ENCODE measurements around the gene TRIP6. TPM values are rescaled to one million over a fixed set of nuclear protein-coding genes. Genes with fewer than 3 reads are reported as not detected.

The TRIP6 gene
- total RNA-seq, 4 donors from 2014 or later = 24.9 to 53.5 (median 43.1) TPM

DNA sequence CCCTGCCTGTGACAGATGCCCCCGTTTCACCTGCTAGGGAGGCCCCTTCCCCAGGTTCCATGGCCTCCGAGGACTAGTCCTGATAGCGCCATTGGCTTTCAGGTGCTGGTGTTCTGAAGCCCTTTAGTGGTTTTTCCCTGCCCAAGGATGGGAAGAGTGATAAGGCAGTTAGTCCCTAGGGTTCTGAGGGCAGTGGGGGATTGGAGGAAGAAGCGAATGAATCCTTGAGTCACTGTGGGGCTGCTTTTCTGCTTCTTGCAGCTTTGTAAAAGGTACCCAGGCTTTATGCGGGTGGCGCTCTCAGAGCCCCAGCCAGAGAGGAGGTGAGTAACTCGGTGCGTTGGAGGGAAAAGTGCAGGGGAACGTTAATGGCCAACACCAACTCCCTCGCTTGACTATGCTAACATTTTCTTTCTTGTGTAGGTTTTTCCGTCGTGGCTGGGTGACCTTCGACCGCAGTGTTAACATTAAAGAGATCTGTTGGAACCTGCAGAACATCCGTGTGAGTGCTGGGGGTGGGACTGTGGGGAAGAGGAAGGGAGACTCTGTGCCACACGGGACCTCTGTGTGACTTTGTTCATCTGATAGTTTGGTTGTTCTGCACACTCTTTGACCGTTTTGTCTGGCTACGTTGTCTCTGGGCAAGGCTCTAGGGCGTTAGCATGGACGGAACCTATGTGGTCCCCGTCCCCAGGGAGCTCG lies 18.4 kb downstream of the TRIP6 start:
- TF ChIP-seq, protein P1, sequence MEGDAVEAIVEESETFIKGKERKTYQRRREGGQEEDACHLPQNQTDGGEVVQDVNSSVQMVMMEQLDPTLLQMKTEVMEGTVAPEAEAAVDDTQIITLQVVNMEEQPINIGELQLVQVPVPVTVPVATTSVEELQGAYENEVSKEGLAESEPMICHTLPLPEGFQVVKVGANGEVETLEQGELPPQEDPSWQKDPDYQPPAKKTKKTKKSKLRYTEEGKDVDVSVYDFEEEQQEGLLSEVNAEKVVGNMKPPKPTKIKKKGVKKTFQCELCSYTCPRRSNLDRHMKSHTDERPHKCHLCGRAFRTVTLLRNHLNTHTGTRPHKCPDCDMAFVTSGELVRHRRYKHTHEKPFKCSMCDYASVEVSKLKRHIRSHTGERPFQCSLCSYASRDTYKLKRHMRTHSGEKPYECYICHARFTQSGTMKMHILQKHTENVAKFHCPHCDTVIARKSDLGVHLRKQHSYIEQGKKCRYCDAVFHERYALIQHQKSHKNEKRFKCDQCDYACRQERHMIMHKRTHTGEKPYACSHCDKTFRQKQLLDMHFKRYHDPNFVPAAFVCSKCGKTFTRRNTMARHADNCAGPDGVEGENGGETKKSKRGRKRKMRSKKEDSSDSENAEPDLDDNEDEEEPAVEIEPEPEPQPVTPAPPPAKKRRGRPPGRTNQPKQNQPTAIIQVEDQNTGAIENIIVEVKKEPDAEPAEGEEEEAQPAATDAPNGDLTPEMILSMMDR (IDR thresholded peaks at IDR 0.05; ENCODE audit: low read depth) = no peak

DNA sequence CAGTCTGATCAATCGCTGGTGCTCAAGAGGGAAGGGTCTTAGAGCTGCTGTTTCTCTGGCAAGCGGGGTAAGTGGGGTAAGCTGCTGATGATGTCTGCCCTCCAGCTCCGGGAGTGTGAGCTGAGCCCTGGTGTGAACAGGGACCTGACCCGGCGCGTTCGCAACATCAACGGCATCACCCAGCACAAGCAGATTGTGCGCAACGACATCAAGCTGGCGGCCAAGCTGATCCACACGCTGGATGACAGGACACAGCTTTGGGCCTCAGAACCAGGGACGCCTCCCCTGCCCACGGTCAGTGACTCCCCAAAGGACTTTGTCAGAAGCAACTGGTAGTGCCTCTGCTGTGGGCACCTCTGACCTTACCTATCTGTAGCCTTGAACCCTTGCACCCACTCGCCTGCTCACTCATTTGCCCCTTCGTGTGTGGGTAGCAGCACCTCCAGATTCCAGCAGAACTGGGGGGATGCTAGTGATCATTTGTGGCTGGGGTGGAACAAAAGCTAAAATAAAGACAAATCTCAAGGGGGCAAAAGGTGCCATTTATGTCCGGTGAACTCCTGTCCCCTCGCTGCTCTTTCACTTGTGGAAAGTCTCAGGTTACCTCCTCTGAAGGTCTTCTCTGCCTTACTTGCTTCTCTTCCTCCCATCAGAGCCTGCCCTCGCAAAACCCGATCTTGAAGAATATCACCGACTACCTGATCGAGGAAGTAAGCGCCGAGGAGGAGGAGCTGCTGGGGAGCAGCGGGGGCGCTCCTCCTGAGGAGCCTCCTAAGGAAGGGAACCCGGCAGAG lies 19.2 kb downstream of the TRIP6 start:
- TF ChIP-seq, protein P1 (IDR thresholded peaks at IDR 0.05; ENCODE audit: low read depth) = no peak

DNA sequence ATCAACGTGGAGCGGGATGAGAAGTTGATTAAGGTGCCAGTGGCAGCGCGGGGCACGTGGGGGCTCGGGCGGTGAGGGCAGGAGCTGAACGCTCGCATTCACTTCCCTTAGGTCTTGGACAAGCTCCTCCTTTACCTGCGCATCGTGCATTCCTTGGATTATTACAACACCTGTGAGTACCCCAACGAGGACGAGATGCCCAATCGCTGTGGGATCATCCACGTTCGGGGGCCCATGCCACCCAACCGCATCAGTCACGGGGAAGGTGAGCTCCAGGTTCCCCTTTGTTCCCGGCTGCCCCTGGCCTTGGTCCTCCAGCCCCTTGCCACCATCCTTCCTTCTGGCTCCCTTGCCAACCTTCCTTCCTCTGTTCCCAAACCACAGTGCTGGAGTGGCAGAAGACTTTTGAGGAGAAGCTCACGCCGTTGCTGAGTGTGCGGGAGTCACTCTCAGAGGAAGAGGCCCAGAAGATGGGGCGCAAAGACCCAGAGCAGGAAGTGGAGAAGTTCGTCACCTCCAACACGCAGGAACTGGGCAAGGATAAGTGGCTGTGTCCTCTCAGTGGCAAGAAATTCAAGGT lies 19.8 kb downstream of the TRIP6 start:
- TF ChIP-seq, protein P1 (IDR thresholded peaks at IDR 0.05; ENCODE audit: low read depth) = no peak

DNA sequence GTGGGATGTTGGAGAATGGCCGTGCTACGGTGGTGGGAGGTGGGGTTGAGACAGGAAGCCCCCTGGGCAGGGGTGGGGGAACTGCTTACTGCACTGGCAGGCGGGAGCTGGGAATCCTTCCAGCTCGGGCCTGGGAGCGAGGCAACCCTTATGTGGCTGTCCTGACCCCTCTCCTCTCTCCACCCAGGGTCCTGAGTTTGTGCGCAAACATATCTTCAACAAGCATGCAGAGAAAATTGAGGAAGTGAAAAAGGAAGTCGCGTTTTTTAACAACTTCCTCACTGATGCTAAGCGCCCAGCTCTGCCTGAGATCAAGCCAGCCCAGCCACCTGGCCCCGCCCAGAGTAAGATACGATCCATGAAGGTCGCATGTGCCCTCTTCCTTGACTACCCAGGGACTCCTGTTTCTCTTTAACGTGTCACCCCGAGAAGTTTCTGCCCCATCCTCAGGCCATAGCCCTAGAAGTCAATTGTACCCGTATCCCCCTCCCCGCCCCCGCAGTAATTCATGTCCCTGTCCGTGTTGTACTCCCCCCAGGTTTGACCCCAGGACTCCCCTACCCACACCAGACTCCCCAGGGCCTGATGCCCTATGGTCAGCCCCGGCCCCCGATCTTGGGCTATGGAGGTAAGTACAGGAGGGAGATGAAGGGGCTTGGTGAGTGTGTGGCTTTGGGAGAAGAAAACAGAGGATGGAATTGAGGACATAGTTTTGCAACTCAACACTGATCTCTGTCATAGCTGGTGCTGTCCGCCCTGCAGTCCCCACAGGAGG lies 20.5 kb downstream of the TRIP6 start:
- TF ChIP-seq, protein P1 (IDR thresholded peaks at IDR 0.05; ENCODE audit: low read depth) = no peak

DNA sequence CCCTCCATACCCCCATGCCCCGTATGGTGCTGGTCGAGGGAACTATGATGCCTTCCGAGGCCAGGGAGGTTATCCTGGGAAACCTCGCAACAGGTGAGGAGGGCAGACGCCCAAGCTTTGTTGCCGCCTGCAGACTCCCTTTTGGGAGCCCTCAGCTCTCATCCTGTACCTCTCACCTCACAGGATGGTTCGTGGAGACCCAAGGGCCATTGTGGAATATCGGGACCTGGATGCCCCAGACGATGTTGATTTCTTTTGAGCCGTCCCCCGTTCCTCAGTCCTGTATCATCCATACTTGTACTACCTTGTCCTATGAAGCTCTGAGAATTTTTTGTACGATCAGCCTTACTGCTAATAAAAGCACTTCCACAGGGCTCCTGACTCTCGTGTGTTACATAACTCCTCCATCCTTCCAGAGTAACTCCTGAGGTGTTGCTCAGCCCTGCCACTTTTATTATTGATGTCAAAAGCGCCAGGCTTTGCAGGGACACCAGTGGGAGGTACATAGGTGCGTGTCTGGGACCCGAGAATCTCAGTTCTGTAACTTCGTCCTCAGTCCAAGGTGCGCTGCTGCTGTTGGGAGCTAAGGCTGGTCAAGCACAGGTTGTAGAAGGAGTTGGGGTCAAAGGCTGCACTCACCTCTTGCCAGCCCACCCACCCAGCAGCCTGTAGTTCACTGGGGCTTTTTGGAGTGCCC lies 21.3 kb downstream of the TRIP6 start:
- TF ChIP-seq, protein P1 (IDR thresholded peaks at IDR 0.05; ENCODE audit: low read depth) = no peak

DNA sequence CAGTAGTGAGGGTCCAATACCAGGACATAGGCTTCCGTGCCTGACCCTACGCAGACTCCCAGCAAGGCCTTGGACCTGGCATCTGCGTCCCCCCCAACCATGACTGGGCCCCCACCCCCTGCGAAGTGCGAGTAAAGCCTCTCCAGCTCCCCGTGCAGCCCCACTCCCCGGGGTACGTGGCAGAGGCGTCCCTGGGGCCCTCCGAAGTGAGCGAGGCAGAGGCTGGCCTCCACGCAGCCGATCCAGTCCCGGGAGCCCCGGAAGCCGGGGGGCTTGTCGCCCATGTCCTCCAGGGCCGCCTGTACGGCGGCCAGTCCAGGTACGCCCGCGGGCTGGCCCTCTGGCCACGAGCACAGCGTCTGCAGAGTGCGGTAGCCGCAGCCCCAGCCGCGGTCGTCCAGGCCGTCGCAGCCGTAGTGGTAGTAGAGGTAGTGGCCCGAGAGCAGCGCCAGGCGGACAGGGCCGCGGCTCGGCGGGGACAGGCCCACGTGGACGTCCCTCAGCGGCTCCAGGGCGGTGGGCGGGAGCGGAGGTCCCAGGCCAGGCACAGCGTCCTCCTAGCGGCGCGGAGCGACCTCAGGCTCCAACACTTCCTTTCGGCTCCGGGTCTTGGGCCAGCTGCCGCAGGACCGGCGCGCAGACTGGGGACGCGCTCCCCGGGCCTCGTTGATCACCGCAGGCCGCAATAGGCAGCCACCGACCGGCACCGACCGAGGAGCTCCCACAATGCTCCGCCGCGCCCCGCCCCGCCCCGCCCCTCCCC lies 22.0 kb downstream of the TRIP6 start, which contains the start of gene UFSP1:
Gene UFSP1 (minus strand): TSS at position 728 of the 763 bp plus-strand sequence. CDS start 444 bp downstream, at position 284.
- TF ChIP-seq, protein P1 (IDR thresholded peaks at IDR 0.05; ENCODE audit: low read depth) = no peak
